SK-N-SH treated with all-trans-retinoic acid at 6 μM for 48 hours (cell line): ENCODE data around the gene DCUN1D2.

Source experiments
- CSRNP3 ChIP-seq: fragments of 250-450 bp; sonication (Bioruptor Pico); IDR thresholded peaks from 2 replicates; pipeline ENCODE4 v1.5.1; 2021; ENCODE audit warnings: mild to moderate bottlenecking, moderate library complexity
- ESRRG ChIP-seq: fragments of 250-450 bp; sonication (Bioruptor Pico); IDR thresholded peaks from 2 replicates; pipeline ENCODE4 v1.6.1; 2021; ENCODE audit warnings: mild to moderate bottlenecking
- ISL1 ChIP-seq: fragments of 250-450 bp; sonication (Bioruptor Pico); IDR thresholded peaks from 2 replicates; pipeline ENCODE4 v2.1.2; 2022; ENCODE audit warnings: mild to moderate bottlenecking, moderate library complexity
- RARB ChIP-seq: fragments of 250-450 bp; sonication (Bioruptor Pico); IDR thresholded peaks from 2 replicates; pipeline ENCODE4 v1.8.0; 2021; ENCODE audit warnings: mild to moderate bottlenecking, moderate library complexity
- SNAI2 ChIP-seq: fragments of 250-450 bp; sonication (Bioruptor Pico); IDR thresholded peaks from 2 replicates; pipeline ENCODE4 v1.5.0; 2020; ENCODE audit warnings: mild to moderate bottlenecking, moderate library complexity
- TOX ChIP-seq: fragments of 250-450 bp; sonication (Bioruptor Pico); IDR thresholded peaks from 2 replicates; pipeline ENCODE4 v1.8.0; 2021; ENCODE audit warnings: mild to moderate bottlenecking, moderate library complexity, borderline replicate concordance
- ZC3H10 ChIP-seq: fragments of 250-450 bp; sonication (Bioruptor Pico); IDR thresholded peaks from 2 replicates; pipeline ENCODE4 v1.5.1; 2021; ENCODE audit warnings: mild to moderate bottlenecking, moderate library complexity
- ZFP3 ChIP-seq: fragments of 250-450 bp; sonication (Bioruptor Pico); IDR thresholded peaks from 2 replicates; pipeline ENCODE4 v1.5.0; 2020; ENCODE audit warnings: mild to moderate bottlenecking, moderate library complexity
- ZNF565 ChIP-seq: fragments of 450-650 bp; formaldehyde crosslinking; conservative IDR thresholded peaks from 2 replicates; pipeline ENCODE4 v1.5.0; 2020; ENCODE audit warnings: low read depth, mild to moderate bottlenecking, moderate library complexity
- TF ChIP-seq, protein P1 (sequence below): fragments of 250-450 bp; sonication (Bioruptor Pico); IDR thresholded peaks from 2 replicates; pipeline ENCODE4 v1.8.0; 2020; ENCODE audit warnings: mild to moderate bottlenecking, moderate library complexity, borderline replicate concordance

DNA sequence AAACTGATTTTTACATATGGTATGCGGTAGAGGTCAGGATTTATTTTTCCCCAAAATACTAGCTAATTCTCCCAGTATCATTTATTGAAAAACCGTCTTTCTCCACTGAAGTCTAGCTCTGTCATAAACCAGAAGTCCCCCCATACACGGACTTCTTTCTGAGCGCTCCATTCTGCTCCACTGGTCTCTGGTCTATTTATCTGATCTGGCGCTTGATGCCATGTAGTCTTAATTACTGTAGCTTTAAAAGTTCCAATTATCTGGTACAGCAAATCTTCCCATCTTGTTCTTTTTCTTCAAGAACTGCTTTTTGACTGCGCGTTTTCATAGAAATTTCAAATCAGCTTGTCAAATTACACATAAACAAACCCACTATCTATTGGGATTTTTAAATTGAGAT, 13.7 kb downstream of the DCUN1D2 start:
- TF ChIP-seq ZFP3 (CRISPR knock-in tag) = no peak
- no peak for TF ChIP-seq SNAI2 (CRISPR knock-in tag)
- TF ChIP-seq ZNF565 (CRISPR knock-in tag) = no peak
- no peak for TF ChIP-seq CSRNP3 (CRISPR knock-in tag)
- no peak for TF ChIP-seq TOX
- TF ChIP-seq, protein P1, sequence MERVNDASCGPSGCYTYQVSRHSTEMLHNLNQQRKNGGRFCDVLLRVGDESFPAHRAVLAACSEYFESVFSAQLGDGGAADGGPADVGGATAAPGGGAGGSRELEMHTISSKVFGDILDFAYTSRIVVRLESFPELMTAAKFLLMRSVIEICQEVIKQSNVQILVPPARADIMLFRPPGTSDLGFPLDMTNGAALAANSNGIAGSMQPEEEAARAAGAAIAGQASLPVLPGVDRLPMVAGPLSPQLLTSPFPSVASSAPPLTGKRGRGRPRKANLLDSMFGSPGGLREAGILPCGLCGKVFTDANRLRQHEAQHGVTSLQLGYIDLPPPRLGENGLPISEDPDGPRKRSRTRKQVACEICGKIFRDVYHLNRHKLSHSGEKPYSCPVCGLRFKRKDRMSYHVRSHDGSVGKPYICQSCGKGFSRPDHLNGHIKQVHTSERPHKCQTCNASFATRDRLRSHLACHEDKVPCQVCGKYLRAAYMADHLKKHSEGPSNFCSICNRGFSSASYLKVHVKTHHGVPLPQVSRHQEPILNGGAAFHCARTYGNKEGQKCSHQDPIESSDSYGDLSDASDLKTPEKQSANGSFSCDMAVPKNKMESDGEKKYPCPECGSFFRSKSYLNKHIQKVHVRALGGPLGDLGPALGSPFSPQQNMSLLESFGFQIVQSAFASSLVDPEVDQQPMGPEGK = no peak
- no peak for TF ChIP-seq RARB (CRISPR knock-in tag)
- no peak for TF ChIP-seq ESRRG (CRISPR knock-in tag)
- no peak for TF ChIP-seq ISL1
- TF ChIP-seq ZC3H10 (CRISPR knock-in tag) = no peak
